ENCODE results near the gene MBNL2.

The MBNL2 gene

GRCh38 chr13:97223037-97223710 lies 1.0 kb downstream of the MBNL2 start:
- Histone ChIP-seq H3K9me3 (no peaks in the 10 kb centered on the region), H3K27me3 (no peaks in the 10 kb centered on the region), H3K4me1 (peaks cover 11% of the 10 kb centered on the region), H3K4me3 (ENCODE audit: low read depth, low read length) (peak overlapping the region; percentile 85), H3K36me3 (no peaks in the 10 kb centered on the region)
- DNase-seq, result no peak
- no peak for TF ChIP-seq CTCF (IDR thresholded peaks at IDR 0.05; ENCODE audit: low read depth, low read length)

GRCh38 chr13:97223711-97224541 lies 1.8 kb downstream of the MBNL2 start:
- Histone ChIP-seq H3K27me3 (no peaks in the 10 kb centered on the region), H3K4me1 (peaks cover 11% of the 10 kb centered on the region), H3K4me3 (ENCODE audit: low read depth, low read length) (peak overlapping the region; percentile 85), H3K9me3 (no peaks in the 10 kb centered on the region), H3K36me3 (no peaks in the 10 kb centered on the region)
- peak; percentile 63 for DNase-seq
- peak; percentile 26; the same call in 1 of the 2 replicates for TF ChIP-seq CTCF (IDR thresholded peaks at IDR 0.05; ENCODE audit: low read depth, low read length)

- no peaks in the 10 kb centered on the region for H3K27me3 ChIP-seq
- H3K4me1 ChIP-seq, result peaks cover 15% of the 10 kb centered on the region
- TF ChIP-seq CTCF (IDR thresholded peaks at IDR 0.05; ENCODE audit: low read depth, low read length), result no peak
- peak overlapping the region; percentile 85 for H3K4me3 ChIP-seq (ENCODE audit: low read depth, low read length)
- H3K9me3 ChIP-seq, result no peaks in the 10 kb centered on the region
- H3K36me3 ChIP-seq, result no peaks in the 10 kb centered on the region
- no peak for DNase-seq
Measured at GRCh38 chr13:97224544-97225300, 2.6 kb downstream of the MBNL2 start.

- no peaks in the 10 kb centered on the region; the same call in 1 of the 2 replicates for H3K36me3 ChIP-seq
- no peaks in the 10 kb centered on the region for H3K27me3 ChIP-seq
- no peak for TF ChIP-seq CTCF (IDR thresholded peaks at IDR 0.05; ENCODE audit: low read depth, low read length)
- H3K9me3 ChIP-seq, result no peaks in the 10 kb centered on the region
- peak overlapping the region; percentile 85 for H3K4me3 ChIP-seq (ENCODE audit: low read depth, low read length)
- no peak for DNase-seq
- H3K4me1 ChIP-seq, result peaks cover 18% of the 10 kb centered on the region
Measured at GRCh38 chr13:97225533-97225932, 3.4 kb downstream of the MBNL2 start.

- Histone ChIP-seq H3K4me3 (ENCODE audit: low read depth, low read length) (peak overlapping the region; percentile 85), H3K4me1 (peaks cover 18% of the 10 kb centered on the region), H3K9me3 (no peaks in the 10 kb centered on the region), H3K36me3 (no peaks in the 10 kb centered on the region; the same call in 1 of the 2 replicates), H3K27me3 (no peaks in the 10 kb centered on the region)
- no peak for TF ChIP-seq CTCF (IDR thresholded peaks at IDR 0.05; ENCODE audit: low read depth, low read length)
- no peak for DNase-seq
Measured at GRCh38 chr13:97226013-97226412, 3.9 kb downstream of the MBNL2 start.
